GM12878 (cell line): ENCODE data around the gene NELFB. TPM values are rescaled to one million over a fixed set of nuclear protein-coding genes. Genes with fewer than 3 reads are reported as not detected.

ENCODE experiments used
- ATAC-seq: fragments of 200-7000 bp; cut with Tn5 transposase; 3 replicates; pipeline ENCODE4 v1.9.1; 2020; ENCODE audit warnings: mild to moderate bottlenecking, moderate library complexity
- BruUV-seq: library from RNA; stranded (reverse); fragments of 400-500 nt; replicated peaks from 2 replicates; lab custom pipeline; 2021; lab: Mats Ljungman, UMichigan
- CTCF ChIA-PET: fragments of 300-600 bp; sonication (Branson Sonifier 250); formaldehyde crosslinking; extraction: SDS; loops from one replicate; lab custom pipeline; 2021; ENCODE audit warnings: inconsistent platforms; lab: Yijun Ruan, JAX
- POLR2A ChIA-PET: fragments of 350-600 bp; formaldehyde crosslinking; extraction: SDS; loops from one replicate; lab custom pipeline; 2021; ENCODE audit warnings: inconsistent platforms; lab: Charles Lee
- RAD21 ChIA-PET: fragments of 300-600 bp; sonication (Branson Sonifier 250); formaldehyde crosslinking; loops from one replicate; lab custom pipeline; 2023; ENCODE audit warnings: antibody characterized with exemption; ENCODE audit not compliant: unreplicated experiment; lab: Charles Lee
- SMC1A ChIA-PET: fragments of 300-600 bp; sonication (Branson Sonifier 250); formaldehyde crosslinking; loops from one replicate; lab custom pipeline; 2023; ENCODE audit not compliant: unreplicated experiment, uncharacterized antibody; lab: Charles Lee
- DNase-seq: peaks from one replicate; pipeline ENCODE4 v3.0.0-alpha.2; 2011; ENCODE audit warnings: low read depth, low spot score
- FAIRE-seq: peaks from 3 replicates; lab custom pipeline; 2011; peaks lifted over from hg19 to GRCh38; lab: Jason Lieb, UNC
- H2AFZ ChIP-seq: 2 replicates; pipeline ENCODE4 v1.6.0; 2011; ENCODE audit warnings: low read depth, low read length, control low read depth; ENCODE audit not compliant: control insufficient read depth
- H3K27ac ChIP-seq: 2 replicates; pipeline ENCODE4 v1.5.1; 2011; ENCODE audit warnings: control low read depth; ENCODE audit not compliant: control insufficient read depth, insufficient read depth
- H3K27me3 ChIP-seq, 2 experiments: replicated peaks in 1 of 2; 2 replicates each; pipeline versions ENCODE4 v1.6.0 to v1.6.1; 2011; ENCODE audit warnings: low read length in 1 of 2; ENCODE audit not compliant: control insufficient read depth in 2 of 2, insufficient read depth in 2 of 2
- H3K36me3 ChIP-seq, 2 experiments: 2 replicates each; pipeline ENCODE4 v1.5.1; 2011; ENCODE audit warnings: low read length in 1 of 2; ENCODE audit not compliant: control insufficient read depth in 2 of 2, insufficient read depth in 2 of 2
- H3K4me1 ChIP-seq: 2 replicates; pipeline ENCODE4 v1.6.1; 2011; ENCODE audit warnings: mild to moderate bottlenecking, low read length, moderate library complexity, mixed read lengths; ENCODE audit not compliant: control insufficient read depth, insufficient read depth
- H3K4me2 ChIP-seq: 2 replicates; pipeline ENCODE4 v1.6.0; 2011; ENCODE audit warnings: control low read depth; ENCODE audit not compliant: control insufficient read depth, insufficient read depth
- H3K4me3 ChIP-seq: fragments of 200-600 bp; sonication (generic); 2 replicates; pipeline ENCODE4 v1.5.1; 2016
- H3K79me2 ChIP-seq: 2 replicates; pipeline ENCODE4 v1.6.0; 2011; ENCODE audit warnings: low read length; ENCODE audit not compliant: control insufficient read depth, insufficient read depth
- H3K9ac ChIP-seq: 2 replicates; pipeline ENCODE4 v1.8.0; 2011; ENCODE audit warnings: low read length, control low read depth, mixed read lengths; ENCODE audit not compliant: control insufficient read depth, insufficient read depth
- H3K9me3 ChIP-seq: replicated peaks from 3 replicates; pipeline ENCODE4 v1.5.1; 2011; ENCODE audit warnings: mild to moderate bottlenecking, low read length; ENCODE audit not compliant: control insufficient read depth, insufficient read depth
- H4K20me1 ChIP-seq: 2 replicates; pipeline ENCODE4 v1.6.0; 2011; ENCODE audit not compliant: control insufficient read depth, insufficient read depth
- NR2C2 ChIP-seq: IDR thresholded peaks from 2 replicates; pipeline ENCODE4 v1.6.1; 2011; ENCODE audit warnings: borderline replicate concordance, low read depth; ENCODE audit not compliant: control insufficient read depth, insufficient read length
- PAX5 ChIP-seq: IDR thresholded peaks from 2 replicates; pipeline ENCODE4 v1.6.1; 2011; ENCODE audit warnings: low read depth, low read length, borderline replicate concordance
- POLR2AphosphoS2 ChIP-seq: IDR thresholded peaks from 2 replicates; pipeline ENCODE4 v1.6.1; 2011; ENCODE audit warnings: low read depth, mild to moderate bottlenecking, low read length, improper control_type of control experiment, moderate library complexity
- WGBS: methylation state at CpG from one replicate; pipeline ENCODE4 v1.1.6; 2016; ENCODE audit warnings: low lambda C conversion rate; ENCODE audit not compliant: insufficient replicate concordance, insufficient coverage; ENCODE audit errors: missing lambda C conversion rate; 5-methylcytosine and 5-hydroxymethylcytosine counted together
- in situ Hi-C: fragments of 300-500 bp; cut with MboI; formaldehyde crosslinking; loops from 9 replicates; pipeline ENCODE4 v1.14.3; 2018; ENCODE audit warnings: mixed read lengths
- intact Hi-C: fragments of 100-400 bp; cut with micrococcal nuclease; formaldehyde crosslinking; loops from one replicate; pipeline ENCODE4 v1.14.2; 2022; ENCODE audit not compliant: unreplicated experiment
- polyA plus RNA-seq, 11 experiments: library from polyadenylated mRNA; depleted of rRNA in 4 of 11; unstranded in 6 of 11; stranded (reverse) in 5 of 11; fragments of >200 nt; fragmentation: Nextera tagmentation in 4 of 11; fragmentation: Illumina TruSeq in 1 of 11; extraction: Ambion mirVana in 4 of 11; extraction: Trizol in 1 of 11; gene quantifications; 1 replicate in 1 of 11; 2 replicates in 10 of 11; pipeline versions ENCODE4 v1.2.1 to v1.2.3, GENCODE V29; 2011 to 2016; ENCODE audit warnings: inconsistent platforms in 2 of 11, missing spikeins in 2 of 11, low read depth in 1 of 11
- total RNA-seq, 4 experiments: library from RNA; depleted of rRNA in 3 of 4; stranded (reverse); fragments of >200 nt in 3 of 4; fragmentation: Illumina TruSeq in 1 of 4; extraction: Trizol in 1 of 4; gene quantifications; 2 replicates each; pipeline versions ENCODE4 v1.2.1 to v1.2.3, GENCODE V29; 2013 to 2021
- TF ChIP-seq, protein P1 (sequence below): fragments of 450-650 bp; IDR thresholded peaks from 2 replicates; pipeline ENCODE4 v1.6.1; 2017; ENCODE audit warnings: mild to moderate bottlenecking, moderate library complexity

Gene NELFB
- total and polyA plus RNA-seq, 10 of the 15 experiments (the other 5 are each of a cell fraction or from before 2014, with no cell fraction given), result 0.19 to 63.4 (median 30.9) TPM

- POLR2A ChIA-PET, result interaction anchor here (1.6 to 9.2 kb wide), 2 partner anchors 10 to 163 kb away, joined by 3 to 112 read pairs; partner anchors contain the start of gene NELFB
- DNase-seq, result no peak
- intact Hi-C loops, result no loop called here
- WGBS, result 91% methylated on average over 32 of the region's 36 CpGs
- H3K79me2 ChIP-seq, result peaks cover 26% of the 10 kb centered on the region
- H4K20me1 ChIP-seq, result peaks cover 4% of the 10 kb centered on the region; the same call in 1 of the 2 replicates
- H3K27ac ChIP-seq, result no peak overlapping the region
- TF ChIP-seq NR2C2 (no peak), PAX5 (peak; percentile 25; the same call in 1 of the 2 replicates), POLR2AphosphoS2 (0 out of 2 replicates have a peak, but pooled peaks have one; percentile 5)
- TF ChIP-seq, protein P1, sequence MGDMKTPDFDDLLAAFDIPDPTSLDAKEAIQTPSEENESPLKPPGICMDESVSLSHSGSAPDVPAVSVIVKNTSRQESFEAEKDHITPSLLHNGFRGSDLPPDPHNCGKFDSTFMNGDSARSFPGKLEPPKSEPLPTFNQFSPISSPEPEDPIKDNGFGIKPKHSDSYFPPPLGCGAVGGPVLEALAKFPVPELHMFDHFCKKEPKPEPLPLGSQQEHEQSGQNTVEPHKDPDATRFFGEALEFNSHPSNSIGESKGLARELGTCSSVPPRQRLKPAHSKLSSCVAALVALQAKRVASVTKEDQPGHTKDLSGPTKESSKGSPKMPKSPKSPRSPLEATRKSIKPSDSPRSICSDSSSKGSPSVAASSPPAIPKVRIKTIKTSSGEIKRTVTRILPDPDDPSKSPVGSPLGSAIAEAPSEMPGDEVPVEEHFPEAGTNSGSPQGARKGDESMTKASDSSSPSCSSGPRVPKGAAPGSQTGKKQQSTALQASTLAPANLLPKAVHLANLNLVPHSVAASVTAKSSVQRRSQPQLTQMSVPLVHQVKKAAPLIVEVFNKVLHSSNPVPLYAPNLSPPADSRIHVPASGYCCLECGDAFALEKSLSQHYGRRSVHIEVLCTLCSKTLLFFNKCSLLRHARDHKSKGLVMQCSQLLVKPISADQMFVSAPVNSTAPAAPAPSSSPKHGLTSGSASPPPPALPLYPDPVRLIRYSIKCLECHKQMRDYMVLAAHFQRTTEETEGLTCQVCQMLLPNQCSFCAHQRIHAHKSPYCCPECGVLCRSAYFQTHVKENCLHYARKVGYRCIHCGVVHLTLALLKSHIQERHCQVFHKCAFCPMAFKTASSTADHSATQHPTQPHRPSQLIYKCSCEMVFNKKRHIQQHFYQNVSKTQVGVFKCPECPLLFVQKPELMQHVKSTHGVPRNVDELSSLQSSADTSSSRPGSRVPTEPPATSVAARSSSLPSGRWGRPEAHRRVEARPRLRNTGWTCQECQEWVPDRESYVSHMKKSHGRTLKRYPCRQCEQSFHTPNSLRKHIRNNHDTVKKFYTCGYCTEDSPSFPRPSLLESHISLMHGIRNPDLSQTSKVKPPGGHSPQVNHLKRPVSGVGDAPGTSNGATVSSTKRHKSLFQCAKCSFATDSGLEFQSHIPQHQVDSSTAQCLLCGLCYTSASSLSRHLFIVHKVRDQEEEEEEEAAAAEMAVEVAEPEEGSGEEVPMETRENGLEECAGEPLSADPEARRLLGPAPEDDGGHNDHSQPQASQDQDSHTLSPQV, result no peak
- TF ChIP-seq, all 136 proteins: peak for 2
- in situ Hi-C loops, result no loop called here
- H3K27me3 ChIP-seq, result no peaks in the 10 kb centered on the region
- no TSS peak for BruUV-seq
- H2AFZ ChIP-seq, result no peak overlapping the region
- ChIA-PET CTCF (no interaction called here), SMC1A (no interaction called here), RAD21 (no interaction called here)
- ATAC-seq (no peak), FAIRE-seq (no peak)
- H3K4me2 ChIP-seq, result no peak overlapping the region
- H3K4me3 ChIP-seq, result no peak overlapping the region
- H3K9ac ChIP-seq, result no peak overlapping the region
- H3K9me3 ChIP-seq, result no peaks in the 10 kb centered on the region
- H3K4me1 ChIP-seq, result peaks cover 19% of the 10 kb centered on the region
- peaks cover 8 to 14% of the 10 kb centered on the region in 2 experiments for H3K36me3 ChIP-seq
Observed at GRCh38 chr9:137244486-137245449, 10.4 kb upstream of the NELFB start.
